ENCODE data around the gene ZNF394. TPM values are rescaled to one million over a fixed set of nuclear protein-coding genes. Genes with fewer than 3 reads are reported as not detected.
"Not testable (repeated sequence)": the region's sequence is repeated elsewhere in the genome, so short reads cannot be mapped to it uniquely, and the experiment has no call there.

The ZNF394 gene
- 10 to 100 TPM; 52.1 to 53.1 TPM for total RNA-seq

DNA sequence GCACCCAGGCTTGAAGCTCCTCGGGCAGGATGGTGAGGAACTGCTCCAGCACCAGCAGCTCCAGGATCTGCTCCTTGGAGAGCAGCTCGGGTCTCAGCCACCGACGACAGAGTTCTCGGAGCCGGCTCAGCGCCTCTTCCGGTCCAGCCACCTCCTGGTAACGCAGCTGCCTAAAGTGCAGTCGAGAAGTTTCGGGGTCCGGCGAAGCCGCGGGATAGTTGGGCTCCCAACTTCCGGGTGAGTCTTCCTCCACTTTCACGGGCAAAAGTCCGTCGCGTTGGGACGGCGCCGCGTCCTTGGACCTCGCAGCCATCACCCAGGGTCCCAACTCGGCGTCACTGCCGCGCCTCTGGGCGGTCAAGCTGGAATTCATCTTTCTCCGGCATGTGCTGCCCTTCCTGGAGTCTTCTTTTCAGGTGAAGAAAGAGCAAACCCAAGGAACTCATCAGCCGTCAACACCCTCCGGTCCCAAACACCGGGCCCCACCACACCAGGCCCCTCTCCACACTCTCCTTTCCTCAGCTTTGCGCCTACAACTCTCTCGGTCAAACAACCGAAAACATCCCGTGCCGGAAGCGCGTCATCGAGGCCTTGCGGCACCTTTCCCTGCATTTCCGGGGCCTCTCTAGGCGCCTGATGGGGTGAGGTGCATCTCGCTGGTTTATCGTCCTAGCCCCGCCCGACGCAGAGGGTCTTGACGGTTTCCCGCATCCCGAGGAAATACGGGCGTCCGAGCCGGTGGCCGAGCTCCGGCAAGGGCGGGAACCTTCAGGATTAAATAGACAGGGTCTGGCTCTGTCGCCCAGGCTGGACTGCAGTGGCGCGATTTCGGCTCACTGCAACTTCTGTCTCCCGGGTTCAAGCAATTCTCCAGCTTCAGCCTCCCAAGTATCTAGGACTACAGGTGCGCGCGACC is at the start of gene ZNF394:
Gene ZNF394 (minus strand): TSS at position 561 of the 916 bp plus-strand sequence. CDS start 188 bp downstream, at position 373.
- ChIA-PET POLR2A (interaction anchor here (0.7 to 1.1 kb wide), 3 partner anchors 19 to 58 kb away, joined by 3 to 4 read pairs (median 3); partner anchors contain the start of gene ZNF655), CTCF (interaction anchor here (0.6 to 2.9 kb wide), 5 partner anchors 10 to 41 kb away, joined by 3 to 6 read pairs (median 4); no protein-coding TSS in a partner anchor)
- Mint-ChIP-seq H3K27me3 (no peaks in the 10 kb centered on the region), H3K27ac (peak within 1 kb of the TSS; percentile 100), H3K36me3 (ENCODE audit: low read depth) (peaks cover 39% of the 10 kb centered on the region), H3K4me3 (peak within 1 kb of the TSS; percentile 100), H3K9me3 (peaks cover 8% of the 10 kb centered on the region), H3K4me1 (peaks cover 25% of the 10 kb centered on the region)
- peak; percentile 95 for DNase-seq

DNA sequence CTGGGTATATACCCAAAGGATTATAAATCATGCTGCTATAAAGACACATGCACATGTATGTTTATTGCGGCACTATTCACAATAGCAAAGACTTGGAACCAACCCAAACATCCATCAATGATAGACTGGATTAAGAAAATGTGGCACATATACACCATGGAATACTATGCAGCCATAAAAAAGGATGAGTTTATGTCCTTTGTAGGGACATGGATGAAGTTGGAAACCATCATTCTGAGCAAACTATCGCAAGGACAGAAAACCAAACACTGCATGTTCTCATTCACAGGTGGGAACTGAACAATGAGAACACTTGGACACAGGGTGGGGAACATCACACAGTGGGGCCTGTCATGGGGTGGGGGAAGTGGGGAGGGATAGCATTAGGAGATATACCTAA is 49.5 kb upstream of the ZNF394 start:
- H3K27ac Mint-ChIP-seq, POLR2A ChIA-PET, H3K27me3 Mint-ChIP-seq, CTCF ChIA-PET, H3K4me3 Mint-ChIP-seq, DNase-seq: not testable (repeated sequence)
- H3K4me1 Mint-ChIP-seq: peaks cover 26% of the 10 kb centered on the region
- peaks cover 21% of the 10 kb centered on the region for H3K9me3 Mint-ChIP-seq
- peaks cover 42% of the 10 kb centered on the region for H3K36me3 Mint-ChIP-seq (ENCODE audit: low read depth)

- CTCF ChIA-PET: interaction anchor here (0.7 to 1.0 kb wide), 2 partner anchors 13 to 152 kb away, joined by 3 read pairs; partner anchors contain the start of gene ZNF655
- peaks cover 43% of the 10 kb centered on the region for H3K36me3 Mint-ChIP-seq (ENCODE audit: low read depth)
- peaks cover 36% of the 10 kb centered on the region for H3K9me3 Mint-ChIP-seq
- POLR2A ChIA-PET, H3K4me3 Mint-ChIP-seq, H3K27ac Mint-ChIP-seq, H3K4me1 Mint-ChIP-seq, H3K27me3 Mint-ChIP-seq, DNase-seq: not testable (repeated sequence)
Measured at GRCh38 chr7:99545308-99545707, 45.2 kb upstream of the ZNF394 start.

- DNase-seq: no peak
- Mint-ChIP-seq H3K27me3 (no peaks in the 10 kb centered on the region), H3K4me1 (no peaks in the 10 kb centered on the region), H3K36me3 (ENCODE audit: low read depth) (peaks cover 31% of the 10 kb centered on the region), H3K9me3 (peaks cover 36% of the 10 kb centered on the region), H3K4me3 (no peak overlapping the region), H3K27ac (no peak overlapping the region)
- CTCF ChIA-PET: interaction anchor here (0.6 kb wide), 1 partner anchor 34 kb away, joined by 3 read pairs; no protein-coding TSS in a partner anchor
- POLR2A ChIA-PET: no interaction called here
Measured at GRCh38 chr7:99543916-99544315, 43.8 kb upstream of the ZNF394 start.

DNA sequence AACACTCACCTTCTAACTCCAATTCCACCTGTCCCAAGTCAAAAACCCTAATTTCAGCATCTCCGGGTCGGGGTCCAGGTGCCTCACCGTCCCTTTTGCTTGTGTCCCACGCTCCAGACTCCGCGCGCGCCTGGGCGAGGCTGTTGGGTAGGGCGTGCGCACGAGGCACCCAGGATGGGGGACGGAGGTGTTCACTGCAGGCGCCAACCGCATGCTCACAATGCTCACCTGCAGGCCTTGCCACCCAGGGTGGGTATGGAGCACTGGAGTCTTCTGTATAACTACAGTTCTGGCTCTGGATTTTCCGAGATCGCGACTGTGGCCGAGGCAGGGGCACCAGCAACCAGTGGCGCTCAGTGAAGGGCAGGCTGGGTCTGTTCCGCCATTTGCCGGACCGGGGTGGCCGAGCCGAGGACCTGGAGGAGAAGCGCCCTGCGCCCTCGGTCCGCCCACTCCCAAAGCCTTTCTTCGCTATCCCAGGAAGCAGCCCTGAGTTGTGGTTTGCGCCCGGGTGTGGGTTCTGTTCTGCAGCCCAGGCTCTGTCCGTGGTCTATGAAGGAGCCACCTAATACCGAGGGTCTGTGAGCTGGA is 43.1 kb upstream of the ZNF394 start:
- peaks cover 27% of the 10 kb centered on the region for H3K36me3 Mint-ChIP-seq (ENCODE audit: low read depth)

GRCh38 chr7:99541212-99541611 is 41.1 kb upstream of the ZNF394 start:
- H3K4me1 Mint-ChIP-seq: no peaks in the 10 kb centered on the region
- H3K9me3 Mint-ChIP-seq: peaks cover 37% of the 10 kb centered on the region
- no peak overlapping the region for H3K4me3 Mint-ChIP-seq
- POLR2A ChIA-PET: no interaction called here
- no peak overlapping the region for H3K27ac Mint-ChIP-seq
- no peak for DNase-seq
- CTCF ChIA-PET: interaction anchor here (0.6 to 0.7 kb wide), 4 partner anchors 18 to 41 kb away, joined by 3 to 4 read pairs (median 4); partner anchors contain the start of gene ZNF394
- peaks cover 25% of the 10 kb centered on the region for H3K36me3 Mint-ChIP-seq (ENCODE audit: low read depth)
- H3K27me3 Mint-ChIP-seq: no peaks in the 10 kb centered on the region

More for the DNA sequence above, 43.1 kb upstream of the ZNF394 start:
- H3K4me1 Mint-ChIP-seq: no peaks in the 10 kb centered on the region
- no peak for DNase-seq
- H3K27ac Mint-ChIP-seq: no peak overlapping the region
- no peak overlapping the region for H3K4me3 Mint-ChIP-seq
- CTCF ChIA-PET: no interaction called here
- H3K9me3 Mint-ChIP-seq: peaks cover 37% of the 10 kb centered on the region
- POLR2A ChIA-PET: no interaction called here
- H3K27me3 Mint-ChIP-seq: no peaks in the 10 kb centered on the region

DNA sequence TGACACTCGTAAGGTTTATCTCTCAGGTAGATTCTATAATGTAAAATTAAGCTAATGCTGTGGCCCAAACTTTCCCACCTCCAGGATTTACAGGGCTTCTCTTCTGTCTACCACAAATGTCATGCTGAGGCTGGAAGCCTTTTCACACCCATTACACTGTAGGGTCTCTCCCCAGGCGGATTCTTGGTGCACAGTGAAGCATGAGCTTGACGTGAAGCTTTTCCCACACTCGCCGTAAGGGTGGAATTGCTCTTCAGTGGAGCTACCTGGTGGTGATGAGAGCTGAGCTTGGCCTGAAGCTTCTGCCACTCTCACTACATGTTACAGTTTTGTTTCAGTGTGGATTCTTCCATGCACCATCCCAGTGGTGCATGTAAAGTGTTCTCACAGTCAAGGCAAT is 40.5 kb upstream of the ZNF394 start:
- peaks cover 25% of the 10 kb centered on the region for H3K36me3 Mint-ChIP-seq (ENCODE audit: low read depth)
- no peak overlapping the region for H3K27ac Mint-ChIP-seq
- ChIA-PET CTCF (interaction anchor here (0.7 to 2.5 kb wide), 2 partner anchors 16 to 33 kb away, joined by 3 to 5 read pairs; no protein-coding TSS in a partner anchor), POLR2A (no interaction called here)
- H3K4me3 Mint-ChIP-seq: no peak overlapping the region
- DNase-seq: no peak
- H3K9me3 Mint-ChIP-seq: peaks cover 39% of the 10 kb centered on the region
- no peaks in the 10 kb centered on the region for H3K4me1 Mint-ChIP-seq
- H3K27me3 Mint-ChIP-seq: no peaks in the 10 kb centered on the region

DNA sequence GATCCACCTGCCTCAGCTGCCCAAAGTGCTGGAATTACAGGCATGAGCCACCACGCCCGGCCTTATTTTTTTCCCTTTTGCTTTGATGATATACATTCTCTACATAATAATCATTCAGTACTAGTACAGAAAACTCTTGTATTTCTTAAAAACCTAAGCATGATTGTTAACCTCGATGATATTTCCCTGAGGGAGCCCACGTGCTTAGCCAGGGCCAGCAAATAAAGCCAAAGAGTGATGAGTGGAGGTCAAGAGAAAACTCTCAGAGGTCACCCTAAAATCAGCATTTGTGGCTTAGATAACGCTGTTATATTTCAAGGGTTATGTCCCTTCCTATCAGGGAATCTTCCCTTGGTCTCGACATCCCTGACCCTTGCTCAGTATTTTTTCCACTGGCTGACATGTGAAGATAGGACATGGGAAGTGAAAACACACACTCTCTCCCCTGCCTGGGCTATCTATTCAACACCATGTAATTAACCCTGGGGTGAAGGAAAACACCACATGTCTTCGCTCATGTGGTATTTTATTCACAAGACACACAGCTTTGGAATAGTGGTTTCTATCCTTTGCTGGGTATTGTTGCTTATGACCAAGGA is 39.2 kb upstream of the ZNF394 start:
- no peaks in the 10 kb centered on the region for H3K4me1 Mint-ChIP-seq
- no peak for DNase-seq
- peaks cover 25% of the 10 kb centered on the region for H3K36me3 Mint-ChIP-seq (ENCODE audit: low read depth)
- H3K9me3 Mint-ChIP-seq: peaks cover 41% of the 10 kb centered on the region
- POLR2A ChIA-PET: no interaction called here
- no peaks in the 10 kb centered on the region for H3K27me3 Mint-ChIP-seq
- CTCF ChIA-PET: interaction anchor here (1.7 to 2.5 kb wide), 2 partner anchors 17 to 49 kb away, joined by 4 to 5 read pairs; no protein-coding TSS in a partner anchor
- H3K4me3 Mint-ChIP-seq: no peak overlapping the region
- H3K27ac Mint-ChIP-seq: no peak overlapping the region

DNA sequence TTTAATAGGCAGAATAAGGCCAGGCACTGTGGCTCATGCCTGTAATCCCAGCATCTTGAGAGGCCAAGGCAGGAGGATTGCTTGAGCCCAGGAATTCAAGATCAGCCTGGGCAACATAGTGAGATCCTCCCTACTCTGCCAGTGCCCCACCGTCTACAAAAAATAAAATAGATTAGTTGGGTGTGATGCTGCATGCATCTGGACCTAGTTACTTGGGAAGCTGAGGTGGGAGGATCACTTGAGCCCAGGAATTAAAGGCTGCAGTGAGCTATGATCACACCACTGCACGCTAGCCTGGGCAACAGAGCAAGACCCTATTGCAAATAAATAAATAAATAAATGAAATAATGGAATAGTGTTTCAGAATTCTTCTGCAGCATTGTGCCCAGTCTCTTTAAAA is 35.6 kb upstream of the ZNF394 start:
- no peak for DNase-seq
- Mint-ChIP-seq H3K9me3 (peaks cover 55% of the 10 kb centered on the region), H3K27ac (no peak overlapping the region), H3K27me3 (no peaks in the 10 kb centered on the region), H3K36me3 (ENCODE audit: low read depth) (peaks cover 40% of the 10 kb centered on the region), H3K4me1 (no peaks in the 10 kb centered on the region), H3K4me3 (no peak overlapping the region)
- POLR2A ChIA-PET: no interaction called here
- CTCF ChIA-PET: interaction anchor here (1.3 kb wide), 1 partner anchor 16 kb away, joined by 3 read pairs; the partner anchor contains the start of gene FAM200A

DNA sequence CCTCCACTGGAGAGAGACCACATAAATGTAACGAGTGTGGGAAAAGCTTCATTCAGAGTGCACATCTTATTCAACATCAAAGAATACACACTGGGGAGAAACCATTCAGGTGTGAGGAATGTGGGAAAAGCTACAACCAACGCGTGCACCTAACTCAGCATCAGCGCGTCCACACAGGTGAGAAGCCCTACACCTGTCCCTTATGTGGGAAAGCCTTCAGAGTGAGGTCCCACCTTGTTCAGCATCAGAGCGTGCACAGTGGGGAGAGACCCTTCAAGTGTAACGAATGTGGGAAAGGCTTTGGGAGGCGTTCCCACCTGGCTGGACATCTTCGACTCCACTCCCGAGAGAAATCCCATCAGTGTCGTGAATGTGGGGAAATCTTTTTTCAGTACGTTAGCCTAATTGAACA is 31.3 kb upstream of the ZNF394 start:
- H3K36me3 Mint-ChIP-seq (ENCODE audit: low read depth): peaks cover 74% of the 10 kb centered on the region

GRCh38 chr7:99525713-99526440 is 25.8 kb upstream of the ZNF394 start:
- CTCF ChIA-PET: interaction anchor here (0.7 to 2.5 kb wide), 5 partner anchors 8 to 311 kb away, joined by 3 to 7 read pairs (median 4); partner anchors contain the start of gene ZNF655
- DNase-seq: peak; percentile 22
- Mint-ChIP-seq H3K36me3 (ENCODE audit: low read depth) (peaks cover 67% of the 10 kb centered on the region), H3K27ac (peak overlapping the region; percentile 65), H3K4me1 (no peaks in the 10 kb centered on the region), H3K4me3 (no peak overlapping the region), H3K27me3 (no peaks in the 10 kb centered on the region), H3K9me3 (peaks cover 19% of the 10 kb centered on the region)
- POLR2A ChIA-PET: no interaction called here

More for the DNA sequence above, 31.3 kb upstream of the ZNF394 start:
- Mint-ChIP-seq H3K27me3 (no peaks in the 10 kb centered on the region), H3K4me3 (no peak overlapping the region), H3K9me3 (peaks cover 53% of the 10 kb centered on the region), H3K27ac (no peak overlapping the region), H3K4me1 (no peaks in the 10 kb centered on the region)
- POLR2A ChIA-PET: no interaction called here
- CTCF ChIA-PET: interaction anchor here (0.7 to 1.0 kb wide), 2 partner anchors 8 to 386 kb away, joined by 3 to 4 read pairs; no protein-coding TSS in a partner anchor
- no peak for DNase-seq

- H3K4me3 Mint-ChIP-seq: no peak overlapping the region
- DNase-seq: no peak
- no peaks in the 10 kb centered on the region for H3K27me3 Mint-ChIP-seq
- peaks cover 1% of the 10 kb centered on the region for H3K9me3 Mint-ChIP-seq
- peaks cover 50% of the 10 kb centered on the region for H3K36me3 Mint-ChIP-seq (ENCODE audit: low read depth)
- H3K4me1 Mint-ChIP-seq: no peaks in the 10 kb centered on the region
- ChIA-PET CTCF (interaction anchor here (1.8 kb wide), 1 partner anchor 13 kb away, joined by 5 read pairs; no protein-coding TSS in a partner anchor), POLR2A (no interaction called here)
- no peak overlapping the region for H3K27ac Mint-ChIP-seq
Measured at GRCh38 chr7:99521399-99521798, 21.3 kb upstream of the ZNF394 start.

Data from activated CD4-positive, alpha-beta T cell treated with anti-CD3 and anti-CD28 coated beads, Interleukin-2, amount 10 ng/mL, durations not matched to agents 7 days and 5 days (primary cell).